IPS DF 6.9 (cell line): ENCODE measurements around the gene C2CD2.

Source experiments
- DNase-seq: peaks from one replicate; pipeline ENCODE4 v3.0.0-alpha.2; 2013; ENCODE audit warnings: low read depth, low spot score
- H3K27ac ChIP-seq: one replicate; pipeline ENCODE4 v1.5.1; 2013; ENCODE audit warnings: low read length, control low read depth
- H3K27me3 ChIP-seq: 2 replicates; pipeline ENCODE4 v1.6.1; 2013; ENCODE audit warnings: mild to moderate bottlenecking, low read length; ENCODE audit not compliant: control insufficient read depth, insufficient read depth
- H3K36me3 ChIP-seq: 2 replicates; pipeline ENCODE4 v1.6.1; 2013; ENCODE audit warnings: low read length; ENCODE audit not compliant: control insufficient read depth, insufficient read depth
- H3K4me1 ChIP-seq: 2 replicates; pipeline ENCODE4 v1.6.1; 2013; ENCODE audit warnings: low read length; ENCODE audit not compliant: control insufficient read depth, insufficient read depth
- H3K4me3 ChIP-seq: 2 replicates; pipeline ENCODE4 v1.5.1; 2013; ENCODE audit warnings: mild to moderate bottlenecking, low read length
- H3K9me3 ChIP-seq: 2 replicates; pipeline ENCODE4 v1.6.1; 2013; ENCODE audit warnings: low read length, inconsistent platforms; ENCODE audit not compliant: control insufficient read depth, insufficient read depth
- WGBS: extraction: QIAGEN DNeasy Blood & Tissue Kit; methylation state at CpG from one replicate; pipeline ENCODE4 v1.1.7; 2013; ENCODE audit warnings: mixed read lengths, missing lambda C conversion rate; ENCODE audit not compliant: insufficient read length, insufficient coverage; 5-methylcytosine and 5-hydroxymethylcytosine counted together

C2CD2 gene

GRCh38 chr21:41900401-41900800 lies 53.4 kb downstream of the C2CD2 start:
- Histone ChIP-seq H3K4me3 (no peak overlapping the region), H3K27ac (no peak overlapping the region), H3K9me3 (no peaks in the 10 kb centered on the region), H3K27me3 (no peaks in the 10 kb centered on the region), H3K36me3 (no peaks in the 10 kb centered on the region), H3K4me1 (peaks cover 7% of the 10 kb centered on the region)
- WGBS: no CpG with 5 or more reads among the region's 6 CpGs
- DNase-seq: no peak

GRCh38 chr21:41899426-41900202 lies 54.2 kb downstream of the C2CD2 start:
- no peaks in the 10 kb centered on the region for H3K27me3 ChIP-seq
- no peak for DNase-seq
- no CpG with 5 or more reads among the region's 25 CpGs for WGBS
- H3K4me1 ChIP-seq: peaks cover 7% of the 10 kb centered on the region
- no peaks in the 10 kb centered on the region for H3K36me3 ChIP-seq
- no peaks in the 10 kb centered on the region for H3K9me3 ChIP-seq
- H3K27ac ChIP-seq: no peak overlapping the region
- H3K4me3 ChIP-seq: no peak overlapping the region

GRCh38 chr21:41898998-41899397 lies 54.8 kb downstream of the C2CD2 start:
- H3K27me3 ChIP-seq: no peaks in the 10 kb centered on the region
- no peak overlapping the region for H3K27ac ChIP-seq
- no peaks in the 10 kb centered on the region for H3K36me3 ChIP-seq
- H3K4me3 ChIP-seq: no peak overlapping the region
- H3K9me3 ChIP-seq: no peaks in the 10 kb centered on the region
- DNase-seq: no peak
- peaks cover 7% of the 10 kb centered on the region for H3K4me1 ChIP-seq
- no CpG with 5 or more reads among the region's 17 CpGs for WGBS

GRCh38 chr21:41897700-41898099 lies 56.1 kb downstream of the C2CD2 start:
- peaks cover 7% of the 10 kb centered on the region for H3K4me1 ChIP-seq
- no peaks in the 10 kb centered on the region for H3K9me3 ChIP-seq
- H3K4me3 ChIP-seq: no peak overlapping the region
- no peaks in the 10 kb centered on the region for H3K27me3 ChIP-seq
- no peak overlapping the region for H3K27ac ChIP-seq
- no peak for DNase-seq
- no peaks in the 10 kb centered on the region for H3K36me3 ChIP-seq
- WGBS: no CpG with 5 or more reads among the region's 8 CpGs

GRCh38 chr21:41897047-41897669 lies 56.7 kb downstream of the C2CD2 start:
- WGBS: no CpG with 5 or more reads among the region's 11 CpGs
- H3K27ac ChIP-seq: no peak overlapping the region

GRCh38 chr21:41895643-41896493 lies 58.0 kb downstream of the C2CD2 start:
- WGBS: no CpG with 5 or more reads among the region's 22 CpGs
- H3K4me3 ChIP-seq: no peak overlapping the region
- DNase-seq: no peak
- peaks cover 7% of the 10 kb centered on the region for H3K4me1 ChIP-seq
- H3K27me3 ChIP-seq: no peaks in the 10 kb centered on the region
- no peaks in the 10 kb centered on the region for H3K36me3 ChIP-seq
- H3K27ac ChIP-seq: no peak overlapping the region
- H3K9me3 ChIP-seq: no peaks in the 10 kb centered on the region

More at GRCh38 chr21:41897047-41897669, 56.7 kb downstream of the C2CD2 start:
- no peaks in the 10 kb centered on the region for H3K9me3 ChIP-seq
- H3K27me3 ChIP-seq: no peaks in the 10 kb centered on the region
- peaks cover 7% of the 10 kb centered on the region for H3K4me1 ChIP-seq
- DNase-seq: no peak
- no peaks in the 10 kb centered on the region for H3K36me3 ChIP-seq
- no peak overlapping the region for H3K4me3 ChIP-seq

GRCh38 chr21:41894922-41895557 lies 58.8 kb downstream of the C2CD2 start:
- DNase-seq: no peak

GRCh38 chr21:41894511-41894910 lies 59.3 kb downstream of the C2CD2 start:
- H3K27ac ChIP-seq: no peak overlapping the region
- no peaks in the 10 kb centered on the region for H3K9me3 ChIP-seq
- no peaks in the 10 kb centered on the region for H3K27me3 ChIP-seq
- peaks cover 7% of the 10 kb centered on the region for H3K4me1 ChIP-seq
- no peaks in the 10 kb centered on the region for H3K36me3 ChIP-seq
- no peak overlapping the region for H3K4me3 ChIP-seq
- no CpG with 5 or more reads among the region's 9 CpGs for WGBS
- no peak for DNase-seq

More at GRCh38 chr21:41894922-41895557, 58.8 kb downstream of the C2CD2 start:
- no peak overlapping the region for H3K27ac ChIP-seq
- H3K36me3 ChIP-seq: no peaks in the 10 kb centered on the region
- no peak overlapping the region for H3K4me3 ChIP-seq
- no peaks in the 10 kb centered on the region for H3K27me3 ChIP-seq
- H3K9me3 ChIP-seq: no peaks in the 10 kb centered on the region
- WGBS: no CpG with 5 or more reads among the region's 13 CpGs
- H3K4me1 ChIP-seq: peaks cover 7% of the 10 kb centered on the region

GRCh38 chr21:41892726-41893125 lies 61.1 kb downstream of the C2CD2 start:
- Histone ChIP-seq H3K9me3 (no peaks in the 10 kb centered on the region), H3K27me3 (no peaks in the 10 kb centered on the region), H3K4me3 (no peak overlapping the region), H3K27ac (no peak overlapping the region), H3K36me3 (no peaks in the 10 kb centered on the region), H3K4me1 (peaks cover 6% of the 10 kb centered on the region)
- WGBS: no CpG with 5 or more reads among the region's 16 CpGs
- DNase-seq: no peak

- Histone ChIP-seq H3K36me3 (no peaks in the 10 kb centered on the region), H3K27ac (no peak overlapping the region), H3K4me1 (no peaks in the 10 kb centered on the region), H3K4me3 (no peak overlapping the region), H3K27me3 (no peaks in the 10 kb centered on the region), H3K9me3 (no peaks in the 10 kb centered on the region)
- no peak for DNase-seq
- WGBS: no CpG with 5 or more reads among the region's 5 CpGs
These were observed 62.7 kb downstream of the C2CD2 start for GRCh38 chr21:41891132-41891531.
